ENCODE data around the gene PYGO2.

The PYGO2 gene

GRCh38 chr1:154957091-154957657, 4.4 kb downstream of the PYGO2 start:
- no peak for TF ChIP-seq CTCF (conservative IDR thresholded peaks at IDR 0.05; ENCODE audit: low read depth, low read length)
- no peak for DNase-seq (ENCODE audit: low read depth)
- H3K4me3 ChIP-seq (ENCODE audit: low read length) = no peak overlapping the region

- no peak for DNase-seq (ENCODE audit: low read depth)
- H3K4me3 ChIP-seq (ENCODE audit: low read length) = peak overlapping the region; percentile 77
- no peak for TF ChIP-seq CTCF (conservative IDR thresholded peaks at IDR 0.05; ENCODE audit: low read depth, low read length)
Observed at GRCh38 chr1:154956544-154956941, 5.0 kb downstream of the PYGO2 start.

- H3K4me3 ChIP-seq (ENCODE audit: low read length) = peak within 1 kb of the TSS; percentile 77
- DNase-seq (ENCODE audit: low read depth) = peak; percentile 82
- TF ChIP-seq CTCF (conservative IDR thresholded peaks at IDR 0.05; ENCODE audit: low read depth, low read length) = peak; percentile 54
Observed at GRCh38 chr1:154955718-154956543, 5.7 kb downstream of the PYGO2 start, which contains the start of gene PBXIP1. PBXIP1 (minus strand) TSS chr1:154956099; CDS start chr1:154953721, 2,378 bp downstream.

- H3K4me3 ChIP-seq (ENCODE audit: low read length) = peak overlapping the region; percentile 77
- peak; percentile 65 for DNase-seq (ENCODE audit: low read depth)
- TF ChIP-seq CTCF (conservative IDR thresholded peaks at IDR 0.05; ENCODE audit: low read depth, low read length) = peak; percentile 6
Observed at GRCh38 chr1:154955039-154955717, 6.4 kb downstream of the PYGO2 start.

GRCh38 chr1:154954541-154954940, 7.0 kb downstream of the PYGO2 start:
- peak overlapping the region; percentile 77 for H3K4me3 ChIP-seq (ENCODE audit: low read length)
- TF ChIP-seq CTCF (conservative IDR thresholded peaks at IDR 0.05; ENCODE audit: low read depth, low read length) = no peak
- DNase-seq (ENCODE audit: low read depth) = no peak

DNA sequence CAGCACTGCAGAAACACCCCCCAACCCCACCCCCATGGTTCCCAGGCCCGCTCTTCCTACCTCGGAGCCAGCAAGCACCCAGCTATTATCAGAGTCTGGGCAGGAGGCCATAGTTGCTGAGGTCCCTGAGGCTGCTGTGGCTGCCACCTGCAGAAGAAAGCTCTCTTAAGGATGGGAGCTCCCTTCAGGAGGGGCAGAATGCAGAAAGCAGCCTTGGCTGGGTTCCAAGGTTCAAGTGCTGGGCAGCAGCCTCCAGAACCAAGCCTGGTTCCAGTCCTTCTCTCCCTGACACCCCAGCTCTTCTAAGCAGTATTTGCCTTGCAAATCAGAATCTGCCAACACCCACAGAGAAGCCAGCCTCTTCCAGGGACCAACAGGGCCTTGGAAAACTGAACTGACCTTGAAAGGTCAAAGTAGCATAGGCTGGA, 8.0 kb downstream of the PYGO2 start:
- no peak for TF ChIP-seq CTCF (conservative IDR thresholded peaks at IDR 0.05; ENCODE audit: low read depth, low read length)
- H3K4me3 ChIP-seq (ENCODE audit: low read length) = no peak overlapping the region
- DNase-seq (ENCODE audit: low read depth) = no peak

Data from retinal pigment epithelial cell (primary cell).